Iris pigment epithelial cell (primary cell): Measurements from ENCODE around the gene SHQ1.
"Not testable (repeated sequence)": the region's sequence is repeated elsewhere in the genome, so short reads cannot be mapped to it uniquely, and the experiment has no call there.

Experiments
- DNase-seq: peaks from one replicate; pipeline ENCODE4 v3.0.0-alpha.2; 2011; ENCODE audit warnings: low read depth

The SHQ1 gene

GRCh38 chr3:72800869-72801268 lies 47.4 kb downstream of the SHQ1 start:
- no peak for DNase-seq

- no peak for DNase-seq
Measured at GRCh38 chr3:72798552-72799195, 49.6 kb downstream of the SHQ1 start.

- no peak for DNase-seq
Measured at GRCh38 chr3:72797773-72798543, 50.3 kb downstream of the SHQ1 start.

GRCh38 chr3:72794079-72794478 lies 54.2 kb downstream of the SHQ1 start:
- no peak for DNase-seq

- peak; percentile 25 for DNase-seq
Measured at GRCh38 chr3:72791161-72791560, 57.1 kb downstream of the SHQ1 start.

- DNase-seq: no peak
Measured at GRCh38 chr3:72789786-72790185, 58.5 kb downstream of the SHQ1 start.

GRCh38 chr3:72788232-72788631 lies 60.0 kb downstream of the SHQ1 start:
- DNase-seq: not testable (repeated sequence)

- DNase-seq: no peak
Measured at GRCh38 chr3:72786668-72787067, 61.6 kb downstream of the SHQ1 start.

- no peak for DNase-seq
Measured at GRCh38 chr3:72784226-72784625, 64.0 kb downstream of the SHQ1 start.

GRCh38 chr3:72782521-72782920 lies 65.7 kb downstream of the SHQ1 start:
- DNase-seq: no peak

GRCh38 chr3:72769758-72770540 lies 78.3 kb downstream of the SHQ1 start:
- no peak for DNase-seq

- no peak for DNase-seq
Measured at GRCh38 chr3:72768936-72769335, 79.3 kb downstream of the SHQ1 start.

GRCh38 chr3:72768481-72768880 lies 79.8 kb downstream of the SHQ1 start:
- DNase-seq: no peak

- DNase-seq: no peak
Measured at GRCh38 chr3:72768006-72768441, 80.2 kb downstream of the SHQ1 start.

- no peak for DNase-seq
Measured at GRCh38 chr3:72766866-72767265, 81.4 kb downstream of the SHQ1 start.

- peak; percentile 10 for DNase-seq
Measured at GRCh38 chr3:72763751-72764440, 84.3 kb downstream of the SHQ1 start.

GRCh38 chr3:72761410-72761809 lies 86.8 kb downstream of the SHQ1 start:
- no peak for DNase-seq

- DNase-seq: no peak
Measured at GRCh38 chr3:72760225-72760624, 88.0 kb downstream of the SHQ1 start.

- no peak for DNase-seq
Measured at GRCh38 chr3:72756900-72757299, 91.3 kb downstream of the SHQ1 start.

GRCh38 chr3:72754582-72754981 lies 93.7 kb downstream of the SHQ1 start:
- no peak for DNase-seq

- DNase-seq: no peak
Measured at GRCh38 chr3:72753495-72753894, 94.8 kb downstream of the SHQ1 start.

- no peak for DNase-seq
Measured at GRCh38 chr3:72750405-72750965, 97.8 kb downstream of the SHQ1 start.
